ENCODE results near the gene CENPU.

DNA sequence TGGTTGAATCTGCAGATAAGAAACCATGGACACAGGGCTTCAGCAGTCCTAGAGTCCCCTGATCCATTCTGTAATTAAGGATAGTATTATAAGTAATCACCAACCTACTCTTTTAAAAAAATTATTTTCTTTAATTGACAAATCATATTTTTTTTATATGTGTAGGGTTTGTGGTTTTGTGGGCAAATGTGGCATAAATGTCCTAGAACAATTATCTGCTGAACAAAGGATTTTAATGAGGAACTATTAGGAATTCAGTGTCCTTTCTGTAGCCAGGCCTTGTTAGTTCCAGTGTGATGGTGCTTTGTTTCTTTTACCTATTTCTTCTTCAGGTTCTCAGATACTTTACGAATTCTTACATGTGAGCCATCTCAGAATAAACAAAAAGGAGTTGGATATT lies 52.0 kb downstream of the CENPU start:
- no peak for TF ChIP-seq POLR2A (IDR thresholded peaks at IDR 0.05; ENCODE audit: low read length)
- no peak for TF ChIP-seq GATA1 (IDR thresholded peaks at IDR 0.05; ENCODE audit: low read depth, low read length)
